ENCODE data around the gene TBC1D16. TPM values are rescaled to one million over a fixed set of nuclear protein-coding genes. Genes with fewer than 3 reads are reported as not detected.

The TBC1D16 gene
- total and polyA plus RNA-seq, 7 donors, result 1.7 to 11.4 (median 6.5) TPM

DNA sequence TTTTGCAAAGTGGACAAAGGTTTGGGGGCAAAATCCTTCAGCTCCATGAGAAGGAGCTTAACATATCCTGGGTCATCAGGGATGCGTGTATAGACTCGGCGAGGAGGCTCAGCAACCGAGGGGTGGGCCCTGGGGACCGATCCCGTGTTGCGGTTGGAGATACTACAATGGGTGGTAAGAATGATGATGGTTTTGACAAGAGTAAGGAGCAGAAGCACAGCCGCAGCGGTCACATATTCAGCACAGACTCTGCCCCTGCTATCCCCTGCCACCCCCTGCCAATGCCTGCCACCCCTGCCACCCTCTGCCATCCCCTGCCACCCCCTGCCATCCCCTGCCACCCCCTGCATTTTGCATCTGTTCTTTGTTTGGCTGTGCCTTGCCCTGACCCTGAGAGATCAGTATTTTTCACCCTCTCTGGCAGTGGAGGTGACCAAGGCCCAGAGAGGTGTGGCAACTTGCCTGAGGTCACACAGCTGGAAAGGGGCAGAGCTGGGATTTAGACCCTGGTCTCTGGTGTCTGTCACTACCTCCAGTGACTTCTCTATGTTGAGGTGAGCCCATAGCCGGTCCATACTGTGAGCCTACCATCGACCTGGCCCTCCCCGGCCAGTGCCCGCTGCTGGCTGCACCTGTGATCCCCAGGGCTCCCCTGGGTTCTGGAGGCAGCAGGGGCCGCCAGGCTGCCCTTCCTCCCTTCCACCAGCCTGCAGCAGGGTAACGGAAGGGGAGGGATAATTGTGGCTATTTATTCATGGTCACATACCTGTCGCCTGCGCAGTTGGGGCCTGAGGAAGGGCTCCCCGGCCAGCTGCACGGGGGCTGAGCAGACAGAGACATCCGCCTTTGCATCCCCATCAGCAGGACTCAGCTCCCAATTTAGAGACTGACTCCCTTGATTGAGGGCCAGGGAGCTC, 121.5 kb downstream of the TBC1D16 start:
- ATAC-seq, result no peak
- intact Hi-C loops (cut with DNase I), result loop anchor here in 1 of 2 donors (10.0 kb wide), 1 partner anchor 129 kb away; no protein-coding TSS in a partner anchor
- 77 to 82% (median 79%) methylated on average over 20 of the region's 20 CpGs for WGBS, 3 donors
- Histone ChIP-seq H3K36me3 (ENCODE audit: insufficient read depth in 1 of 2, low read depth in 1 of 2) (no peaks in the 10 kb centered on the region), H3K4me1 (peaks cover 6% of the 10 kb centered on the region), H3K4me3 (no peak overlapping the region), H3K27ac (no peak overlapping the region), H3K27me3 (ENCODE audit: insufficient read depth in 3 of 3, low read length in 2 of 3) (peaks cover 0 to 6% (median 2%) of the 10 kb centered on the region in 3 donors), H3K9me3 (no peaks in the 10 kb centered on the region)
- TF ChIP-seq, protein P1, sequence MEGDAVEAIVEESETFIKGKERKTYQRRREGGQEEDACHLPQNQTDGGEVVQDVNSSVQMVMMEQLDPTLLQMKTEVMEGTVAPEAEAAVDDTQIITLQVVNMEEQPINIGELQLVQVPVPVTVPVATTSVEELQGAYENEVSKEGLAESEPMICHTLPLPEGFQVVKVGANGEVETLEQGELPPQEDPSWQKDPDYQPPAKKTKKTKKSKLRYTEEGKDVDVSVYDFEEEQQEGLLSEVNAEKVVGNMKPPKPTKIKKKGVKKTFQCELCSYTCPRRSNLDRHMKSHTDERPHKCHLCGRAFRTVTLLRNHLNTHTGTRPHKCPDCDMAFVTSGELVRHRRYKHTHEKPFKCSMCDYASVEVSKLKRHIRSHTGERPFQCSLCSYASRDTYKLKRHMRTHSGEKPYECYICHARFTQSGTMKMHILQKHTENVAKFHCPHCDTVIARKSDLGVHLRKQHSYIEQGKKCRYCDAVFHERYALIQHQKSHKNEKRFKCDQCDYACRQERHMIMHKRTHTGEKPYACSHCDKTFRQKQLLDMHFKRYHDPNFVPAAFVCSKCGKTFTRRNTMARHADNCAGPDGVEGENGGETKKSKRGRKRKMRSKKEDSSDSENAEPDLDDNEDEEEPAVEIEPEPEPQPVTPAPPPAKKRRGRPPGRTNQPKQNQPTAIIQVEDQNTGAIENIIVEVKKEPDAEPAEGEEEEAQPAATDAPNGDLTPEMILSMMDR (IDR thresholded peaks at IDR 0.05), result no peak
- DNase-seq, result peak; percentile 2 to 12

DNA sequence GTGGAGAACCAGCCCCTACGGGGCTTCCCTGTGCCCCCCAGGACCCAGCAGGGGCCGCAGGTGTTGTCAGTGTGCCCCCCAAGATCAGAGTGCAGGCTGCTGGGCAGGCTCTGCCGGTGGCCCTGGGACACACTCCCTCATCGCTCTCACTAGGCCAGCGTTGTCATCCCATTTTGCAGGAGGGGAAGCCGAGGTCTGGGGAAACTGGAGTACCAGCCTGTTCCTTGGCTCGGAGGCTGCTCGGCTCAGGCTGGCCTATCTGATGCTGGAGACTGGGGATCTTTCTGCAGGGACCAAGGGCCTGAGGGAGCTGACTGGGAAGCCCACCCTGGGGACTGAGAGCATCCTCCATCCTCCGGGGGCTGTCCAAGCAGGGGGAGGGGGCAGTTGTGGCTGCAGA, 122.2 kb downstream of the TBC1D16 start:
- Histone ChIP-seq H3K9me3 (no peaks in the 10 kb centered on the region), H3K36me3 (ENCODE audit: insufficient read depth in 1 of 2, low read depth in 1 of 2) (no peaks in the 10 kb centered on the region), H3K27ac (no peak overlapping the region), H3K27me3 (ENCODE audit: insufficient read depth in 3 of 3, low read length in 2 of 3) (peaks cover 0 to 13% (median 2%) of the 10 kb centered on the region in 3 donors), H3K4me3 (no peak overlapping the region), H3K4me1 (peaks cover under 1% of the 10 kb centered on the region)
- intact Hi-C loops (cut with DNase I), result loop anchor here in 1 of 2 donors (10.0 kb wide), 1 partner anchor 129 kb away; no protein-coding TSS in a partner anchor
- 87 to 95% (median 88%) methylated on average over 9 of the region's 9 CpGs for WGBS, 3 donors
- DNase-seq (peak; percentile 5 to 26), ATAC-seq (no peak)
- TF ChIP-seq, protein P1 (IDR thresholded peaks at IDR 0.05), result no peak

DNA sequence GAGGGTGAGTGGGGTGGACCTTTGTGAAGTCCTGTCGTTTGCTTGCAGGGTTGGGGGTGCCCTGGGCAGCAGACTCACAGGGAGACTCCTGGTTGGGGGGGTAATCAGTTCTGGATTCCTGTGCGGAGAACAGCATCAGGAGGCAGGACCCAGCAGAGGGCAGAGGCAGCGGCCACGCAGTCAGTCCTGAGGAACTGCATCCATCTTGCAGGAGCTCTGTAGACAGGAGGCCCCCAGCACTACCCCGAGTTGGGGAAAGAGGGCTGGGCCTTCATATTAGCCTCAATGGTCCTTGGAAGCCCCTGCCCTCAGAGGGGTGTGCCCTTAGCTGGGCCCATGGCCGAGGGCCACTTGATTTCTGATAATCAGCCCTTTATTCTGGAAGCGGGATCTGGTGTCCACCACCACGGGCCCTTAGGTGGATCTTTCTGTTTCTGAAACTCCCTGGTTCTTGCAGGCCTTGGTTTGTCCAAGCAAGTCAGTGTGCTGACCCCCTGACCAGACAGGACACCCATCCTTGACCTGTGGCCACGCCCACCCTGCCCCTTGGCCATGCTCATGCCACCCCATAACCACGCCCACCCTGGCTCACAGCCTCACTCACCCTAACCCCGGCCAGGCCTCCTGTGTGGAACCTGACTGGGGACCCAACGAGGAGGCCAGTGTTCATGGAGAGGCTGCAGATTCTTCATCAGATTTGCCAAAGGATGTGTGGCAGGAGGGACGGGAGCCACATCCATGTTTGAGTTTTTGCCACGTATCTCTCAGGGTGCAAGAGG, 122.9 kb downstream of the TBC1D16 start:
- intact Hi-C loops (cut with DNase I), result loop anchor here in 1 of 2 donors (10.0 kb wide), 1 partner anchor 128 kb away; no protein-coding TSS in a partner anchor
- Histone ChIP-seq H3K27ac (no peak overlapping the region), H3K4me3 (no peak overlapping the region), H3K4me1 (no peaks in the 10 kb centered on the region), H3K27me3 (ENCODE audit: insufficient read depth in 3 of 3, low read length in 2 of 3) (peaks cover 0 to 19% (median 2%) of the 10 kb centered on the region in 3 donors), H3K9me3 (no peaks in the 10 kb centered on the region), H3K36me3 (ENCODE audit: insufficient read depth in 1 of 2, low read depth in 1 of 2) (no peaks in the 10 kb centered on the region)
- TF ChIP-seq, protein P1 (IDR thresholded peaks at IDR 0.05), result no peak
- peak; percentile 5 to 30 for DNase-seq
- no peak for ATAC-seq
- 85 to 89% (median 88%) methylated on average over 14 of the region's 14 CpGs for WGBS, 3 donors

DNA sequence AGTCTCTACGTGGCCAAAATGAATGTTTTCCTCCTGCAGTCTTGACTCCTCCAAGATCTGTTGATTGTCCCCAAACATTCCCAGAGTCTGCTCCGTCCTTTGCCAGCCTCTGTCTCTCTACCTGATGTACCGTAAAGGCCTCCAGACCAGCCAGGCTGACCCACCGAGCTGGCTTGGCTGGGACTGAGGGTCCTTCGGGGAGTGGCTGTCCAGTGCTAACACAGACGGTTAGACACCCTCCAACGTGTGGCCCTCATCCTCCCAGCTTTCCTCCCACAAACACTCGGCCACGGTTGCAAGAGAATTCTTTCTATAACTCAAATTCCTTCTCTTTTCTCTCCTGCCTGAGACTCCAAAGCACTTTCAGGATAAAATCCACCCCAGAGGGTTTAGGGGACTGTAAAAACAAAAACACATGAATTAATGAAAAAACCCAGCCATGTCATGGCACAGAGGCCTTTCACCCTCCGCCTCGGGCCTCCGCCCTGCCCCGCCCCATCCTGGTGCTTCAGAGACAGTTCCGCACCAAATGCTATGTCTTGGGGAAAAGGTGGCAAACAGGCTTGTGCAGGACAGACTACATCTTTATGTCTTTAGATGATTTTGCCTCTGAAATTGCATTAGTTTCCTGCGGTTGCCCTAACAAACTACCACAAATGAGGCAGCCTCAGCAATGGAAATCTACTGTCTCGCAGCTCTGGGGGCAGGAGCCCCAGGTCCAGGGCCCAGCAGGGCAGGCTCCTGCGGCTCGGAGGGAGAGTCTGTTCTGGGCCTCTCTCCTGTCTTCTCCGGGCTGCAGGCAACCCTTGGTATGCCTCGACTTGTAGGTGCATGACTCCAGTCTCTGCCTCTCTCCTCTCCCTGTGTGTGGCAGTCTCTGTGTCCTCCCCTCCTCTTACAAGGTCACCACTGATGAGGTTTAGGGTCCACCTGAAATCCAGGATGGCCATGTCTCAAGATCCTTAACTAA, 124.0 kb downstream of the TBC1D16 start:
- no peaks in the 10 kb centered on the region for H3K4me1 ChIP-seq
- H3K9me3 ChIP-seq, result no peaks in the 10 kb centered on the region
- H3K27me3 ChIP-seq (ENCODE audit: insufficient read depth in 3 of 3, low read length in 2 of 3), result peaks cover 0 to 29% (median 5%) of the 10 kb centered on the region in 3 donors
- intact Hi-C loops (cut with DNase I), result loop anchor here in 1 of 2 donors (10.0 kb wide), 1 partner anchor 127 kb away; no protein-coding TSS in a partner anchor
- WGBS, 3 donors, result 84 to 88% (median 85%) methylated on average over 20 of the region's 20 CpGs
- DNase-seq, result no peak
- no peak for ATAC-seq
- H3K27ac ChIP-seq, result no peak overlapping the region
- H3K4me3 ChIP-seq, result no peak overlapping the region
- TF ChIP-seq, protein P1 (IDR thresholded peaks at IDR 0.05), result no peak
- H3K36me3 ChIP-seq (ENCODE audit: insufficient read depth in 1 of 2, low read depth in 1 of 2), result no peaks in the 10 kb centered on the region
